Right lobe of liver (tissue), 6 donors: Measurements from ENCODE around the gene KIF3B. TPM values are rescaled to one million over a fixed set of nuclear protein-coding genes. Genes with fewer than 3 reads are reported as not detected.

Source experiments
- ATAC-seq, 4 donors: fragments of 200-7000 bp; cut with Tn5 transposase; one replicate each; pipeline ENCODE4 v1.9.1; 2020; ENCODE audit warnings: mild to moderate bottlenecking in 4 of 4, moderate library complexity in 4 of 4
- DNase-seq, 3 donors: peaks; one replicate each; pipeline ENCODE4 v3.0.0-alpha.2; 2020
- H3K27ac ChIP-seq, 3 donors: fragments of 200-600 bp; one replicate each; pipeline ENCODE4 v1.8.0; 2022
- H3K27me3 ChIP-seq, 2 donors: fragments of 200-600 bp; one replicate each; pipeline ENCODE4 v1.8.0; 2022
- H3K36me3 ChIP-seq, 4 donors: fragments of 200-600 bp; sonication (generic) in 1 of 4; one replicate each; pipeline versions ENCODE4 v1.5.1 to v1.8.0; 2017 to 2022; ENCODE audit warnings: control low read depth in 1 of 4
- H3K4me1 ChIP-seq, 4 donors: fragments of 200-600 bp; sonication (generic) in 1 of 4; one replicate each; pipeline versions ENCODE4 v1.5.1 to v1.8.0; 2017 to 2022; ENCODE audit warnings: control low read depth in 1 of 4
- H3K4me3 ChIP-seq, 3 donors: fragments of 200-600 bp; one replicate each; pipeline ENCODE4 v1.8.0; 2022
- H3K9me3 ChIP-seq, 4 donors: fragments of 200-600 bp; sonication (generic) in 1 of 4; one replicate each; pipeline versions ENCODE4 v1.5.1 to v1.8.0; 2017 to 2022; ENCODE audit warnings: control low read depth in 1 of 4
- CTCF ChIP-seq, 4 donors: fragments of 200-600 bp in 3 of 4; fragments of 450-650 bp in 1 of 4; IDR thresholded peaks; one replicate each; pipeline versions ENCODE4 v1.5.1 to v1.8.0; 2016 to 2022; ENCODE audit warnings: antibody characterized with exemption in 4 of 4, mild to moderate bottlenecking in 2 of 4
- POLR2A ChIP-seq: fragments of 450-650 bp; IDR thresholded peaks from one replicate; pipeline ENCODE4 v1.6.1; 2017; ENCODE audit warnings: antibody characterized with exemption, mild to moderate bottlenecking
- WGBS: methylation state at CpG from one replicate; pipeline ENCODE4 v1.1.6; 2018; ENCODE audit warnings: low coverage, low lambda C conversion rate; ENCODE audit not compliant: insufficient coverage; ENCODE audit errors: missing lambda C conversion rate; 5-methylcytosine and 5-hydroxymethylcytosine counted together
- intact Hi-C, 2 donors: fragments of 100-400 bp; cut with DNase I; formaldehyde crosslinking; loops; one replicate each; pipeline versions ENCODE4 v1.11.2 to v1.14.1; 2022
- total RNA-seq, 6 experiments: library from RNA; depleted of rRNA in 2 of 6; stranded (reverse); fragments of >200 nt in 2 of 6; fragmentation: NEBNext Ultra II Directional in 3 of 6; extraction: Animal tissue kit (Norgen Biotek cat#: 25700) in 3 of 6; gene quantifications; one replicate each; pipeline versions ENCODE4 v1.1.0 to v1.2.4, GENCODE V29; 2016 to 2023
- donor health status: DM: no; HTN: yes; CAD: no.
- donor health status: DM: no; HTN: no; CAD: no.
- donor health status: DM: no; HTN: no; CAD: no.
- donor health status: DM: no; HTN: yes; CAD: no.
- donor health status: DM: no; HTN: yes; CAD: no.

The KIF3B gene
- total RNA-seq, 6 experiments from 2014 or later: 16.4 to 23.6 (median 20.7) TPM

- Histone ChIP-seq H3K27me3 (no peaks in the 10 kb centered on the region), H3K27ac (no peak overlapping the region), H3K36me3 (no peaks in the 10 kb centered on the region), H3K9me3 (no peaks in the 10 kb centered on the region), H3K4me3 (no peak overlapping the region), H3K4me1 (peaks cover 0 to 42% (median 15%) of the 10 kb centered on the region in 4 donors)
- intact Hi-C loops: no loop called here
- no peak for DNase-seq
- 84% methylated on average over 5 of the region's 5 CpGs for WGBS
- TF ChIP-seq POLR2A (no peak), CTCF (IDR thresholded peaks at IDR 0.05) (no peak)
- ATAC-seq: no peak
These were observed 24.5 kb downstream of the KIF3B start for GRCh38 chr20:32301719-32302506.

GRCh38 chr20:32302507-32302872 is 25.0 kb downstream of the KIF3B start:
- DNase-seq (no peak), ATAC-seq (peak in 1 of 4 donors; percentile 22)
- intact Hi-C loops: no loop called here
- H3K27me3 ChIP-seq: no peaks in the 10 kb centered on the region
- 60% methylated on average over 6 of the region's 6 CpGs for WGBS
- TF ChIP-seq POLR2A: no peak
- no peak for TF ChIP-seq CTCF (IDR thresholded peaks at IDR 0.05)
- no peak overlapping the region for H3K27ac ChIP-seq
- H3K4me3 ChIP-seq: no peak overlapping the region
- H3K9me3 ChIP-seq: no peaks in the 10 kb centered on the region
- H3K4me1 ChIP-seq: peaks cover 0 to 36% (median 12%) of the 10 kb centered on the region in 4 donors
- H3K36me3 ChIP-seq: no peaks in the 10 kb centered on the region

GRCh38 chr20:32304131-32304746 is 26.8 kb downstream of the KIF3B start:
- DNase-seq: no peak
- ATAC-seq: no peak
- Histone ChIP-seq H3K9me3 (no peaks in the 10 kb centered on the region), H3K4me1 (peaks cover 0 to 20% (median 3%) of the 10 kb centered on the region in 4 donors), H3K27ac (no peak overlapping the region), H3K36me3 (no peaks in the 10 kb centered on the region), H3K27me3 (no peaks in the 10 kb centered on the region), H3K4me3 (no peak overlapping the region)
- intact Hi-C loops: no loop called here
- no peak for TF ChIP-seq POLR2A
- TF ChIP-seq CTCF (IDR thresholded peaks at IDR 0.05): no peak
- 64% methylated on average over 2 of the region's 2 CpGs for WGBS

- TF ChIP-seq CTCF (IDR thresholded peaks at IDR 0.05) (no peak), POLR2A (no peak)
These were observed 35.4 kb downstream of the KIF3B start for GRCh38 chr20:32312718-32313424.

More at GRCh38 chr20:32312718-32313424, 35.4 kb downstream of the KIF3B start:
- DNase-seq (no peak), ATAC-seq (no peak)
- intact Hi-C loops: no loop called here
- 67% methylated on average over 1 of the region's 3 CpGs for WGBS
- no peak overlapping the region for H3K4me3 ChIP-seq
- no peaks in the 10 kb centered on the region for H3K4me1 ChIP-seq
- no peak overlapping the region for H3K27ac ChIP-seq
- H3K36me3 ChIP-seq: peaks cover 0 to 26% (median under 1%) of the 10 kb centered on the region in 4 donors
- no peaks in the 10 kb centered on the region for H3K9me3 ChIP-seq
- no peaks in the 10 kb centered on the region for H3K27me3 ChIP-seq
